GM12878 (cell line): ENCODE data around the gene BCAP29. TPM values are rescaled to one million over a fixed set of nuclear protein-coding genes. Genes with fewer than 3 reads are reported as not detected.

Source experiments
- ATAC-seq: fragments of 200-7000 bp; cut with Tn5 transposase; 3 replicates; pipeline ENCODE4 v1.9.1; 2020; ENCODE audit warnings: mild to moderate bottlenecking, moderate library complexity
- BruUV-seq: library from RNA; stranded (reverse); fragments of 400-500 nt; replicated peaks from 2 replicates; lab custom pipeline; 2021; lab: Mats Ljungman, UMichigan
- CTCF ChIA-PET: fragments of 300-600 bp; sonication (Branson Sonifier 250); formaldehyde crosslinking; extraction: SDS; loops from one replicate; lab custom pipeline; 2021; ENCODE audit warnings: inconsistent platforms; lab: Yijun Ruan, JAX
- POLR2A ChIA-PET: fragments of 350-600 bp; formaldehyde crosslinking; extraction: SDS; loops from one replicate; lab custom pipeline; 2021; ENCODE audit warnings: inconsistent platforms; lab: Charles Lee
- RAD21 ChIA-PET: fragments of 300-600 bp; sonication (Branson Sonifier 250); formaldehyde crosslinking; loops from one replicate; lab custom pipeline; 2023; ENCODE audit warnings: antibody characterized with exemption; ENCODE audit not compliant: unreplicated experiment; lab: Charles Lee
- SMC1A ChIA-PET: fragments of 300-600 bp; sonication (Branson Sonifier 250); formaldehyde crosslinking; loops from one replicate; lab custom pipeline; 2023; ENCODE audit not compliant: unreplicated experiment, uncharacterized antibody; lab: Charles Lee
- DNase-seq: peaks from one replicate; pipeline ENCODE4 v3.0.0-alpha.2; 2011; ENCODE audit warnings: low read depth, low spot score
- FAIRE-seq: peaks from 3 replicates; lab custom pipeline; 2011; peaks lifted over from hg19 to GRCh38; lab: Jason Lieb, UNC
- H2AFZ ChIP-seq: 2 replicates; pipeline ENCODE4 v1.6.0; 2011; ENCODE audit warnings: low read depth, low read length, control low read depth; ENCODE audit not compliant: control insufficient read depth
- H3K27ac ChIP-seq: 2 replicates; pipeline ENCODE4 v1.5.1; 2011; ENCODE audit warnings: control low read depth; ENCODE audit not compliant: control insufficient read depth, insufficient read depth
- H3K27me3 ChIP-seq, 2 experiments: replicated peaks in 1 of 2; 2 replicates each; pipeline versions ENCODE4 v1.6.0 to v1.6.1; 2011; ENCODE audit warnings: low read length in 1 of 2; ENCODE audit not compliant: control insufficient read depth in 2 of 2, insufficient read depth in 2 of 2
- H3K36me3 ChIP-seq, 2 experiments: 2 replicates each; pipeline ENCODE4 v1.5.1; 2011; ENCODE audit warnings: low read length in 1 of 2; ENCODE audit not compliant: control insufficient read depth in 2 of 2, insufficient read depth in 2 of 2
- H3K4me1 ChIP-seq: 2 replicates; pipeline ENCODE4 v1.6.1; 2011; ENCODE audit warnings: mild to moderate bottlenecking, low read length, moderate library complexity, mixed read lengths; ENCODE audit not compliant: control insufficient read depth, insufficient read depth
- H3K4me2 ChIP-seq: 2 replicates; pipeline ENCODE4 v1.6.0; 2011; ENCODE audit warnings: control low read depth; ENCODE audit not compliant: control insufficient read depth, insufficient read depth
- H3K4me3 ChIP-seq: fragments of 200-600 bp; sonication (generic); 2 replicates; pipeline ENCODE4 v1.5.1; 2016
- H3K79me2 ChIP-seq: 2 replicates; pipeline ENCODE4 v1.6.0; 2011; ENCODE audit warnings: low read length; ENCODE audit not compliant: control insufficient read depth, insufficient read depth
- H3K9ac ChIP-seq: 2 replicates; pipeline ENCODE4 v1.8.0; 2011; ENCODE audit warnings: low read length, control low read depth, mixed read lengths; ENCODE audit not compliant: control insufficient read depth, insufficient read depth
- H3K9me3 ChIP-seq: replicated peaks from 3 replicates; pipeline ENCODE4 v1.5.1; 2011; ENCODE audit warnings: mild to moderate bottlenecking, low read length; ENCODE audit not compliant: control insufficient read depth, insufficient read depth
- H4K20me1 ChIP-seq: 2 replicates; pipeline ENCODE4 v1.6.0; 2011; ENCODE audit not compliant: control insufficient read depth, insufficient read depth
- FOXM1 ChIP-seq: IDR thresholded peaks from 2 replicates; pipeline ENCODE4 v1.6.1; 2012; ENCODE audit warnings: low read depth, mild to moderate bottlenecking, inconsistent platforms, low read length, moderate library complexity
- KAT2A ChIP-seq: conservative IDR thresholded peaks from 2 replicates; pipeline ENCODE4 v1.6.1; 2011; ENCODE audit warnings: low read depth, low read length; ENCODE audit not compliant: control insufficient read depth
- RUNX3 ChIP-seq: IDR thresholded peaks from 2 replicates; pipeline ENCODE4 v1.6.1; 2012; ENCODE audit warnings: low read length, inconsistent platforms
- SPI1 ChIP-seq: IDR thresholded peaks from 2 replicates; pipeline ENCODE4 v1.6.1; 2011; ENCODE audit warnings: low read depth, mild to moderate bottlenecking, low read length, moderate library complexity, borderline replicate concordance; ENCODE audit not compliant: insufficient read depth
- ZNF274 ChIP-seq: IDR thresholded peaks from one replicate; pipeline ENCODE4 v1.8.0; 2011; ENCODE audit not compliant: insufficient read length, insufficient read depth
- WGBS: methylation state at CpG from one replicate; pipeline ENCODE4 v1.1.6; 2016; ENCODE audit warnings: low lambda C conversion rate; ENCODE audit not compliant: insufficient replicate concordance, insufficient coverage; ENCODE audit errors: missing lambda C conversion rate; 5-methylcytosine and 5-hydroxymethylcytosine counted together
- in situ Hi-C: fragments of 300-500 bp; cut with MboI; formaldehyde crosslinking; loops from 9 replicates; pipeline ENCODE4 v1.14.3; 2018; ENCODE audit warnings: mixed read lengths
- intact Hi-C: fragments of 100-400 bp; cut with micrococcal nuclease; formaldehyde crosslinking; loops from one replicate; pipeline ENCODE4 v1.14.2; 2022; ENCODE audit not compliant: unreplicated experiment
- polyA plus RNA-seq, 11 experiments: library from polyadenylated mRNA; depleted of rRNA in 4 of 11; unstranded in 6 of 11; stranded (reverse) in 5 of 11; fragments of >200 nt; fragmentation: Nextera tagmentation in 4 of 11; fragmentation: Illumina TruSeq in 1 of 11; extraction: Ambion mirVana in 4 of 11; extraction: Trizol in 1 of 11; gene quantifications; 1 replicate in 1 of 11; 2 replicates in 10 of 11; pipeline versions ENCODE4 v1.2.1 to v1.2.3, GENCODE V29; 2011 to 2016; ENCODE audit warnings: inconsistent platforms in 2 of 11, missing spikeins in 2 of 11, low read depth in 1 of 11
- total RNA-seq, 4 experiments: library from RNA; depleted of rRNA in 3 of 4; stranded (reverse); fragments of >200 nt in 3 of 4; fragmentation: Illumina TruSeq in 1 of 4; extraction: Trizol in 1 of 4; gene quantifications; 2 replicates each; pipeline versions ENCODE4 v1.2.1 to v1.2.3, GENCODE V29; 2013 to 2021
- TF ChIP-seq, protein P1 (sequence below): fragments of 450-650 bp; IDR thresholded peaks from 2 replicates; pipeline ENCODE4 v1.6.1; 2017; ENCODE audit warnings: antibody characterized with exemption, mild to moderate bottlenecking, moderate library complexity

The BCAP29 gene
- total and polyA plus RNA-seq, 10 of the 15 experiments (the other 5 are each of a cell fraction or from before 2014, with no cell fraction given), result 26.5 to 58.5 (median 34.8) TPM

DNA sequence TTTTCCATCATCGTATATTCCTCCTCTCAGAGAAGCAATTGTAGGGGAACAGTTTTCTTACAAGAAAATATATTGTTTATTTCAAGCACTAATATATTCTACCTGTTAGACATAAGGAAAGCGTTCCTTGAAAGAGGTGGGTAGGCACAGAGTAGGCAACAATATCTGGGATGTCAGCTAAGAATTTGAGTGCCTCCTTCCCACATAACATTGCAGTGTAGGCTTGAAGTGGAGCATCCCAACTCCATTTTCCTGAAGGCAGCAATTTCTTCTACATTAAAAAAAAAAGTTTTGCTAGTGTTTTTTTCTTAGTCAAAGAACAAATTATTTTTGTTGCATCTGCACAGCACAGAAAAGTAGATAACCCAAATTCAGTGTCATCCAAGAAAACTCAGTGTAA, 20.8 kb downstream of the BCAP29 start:
- CTCF ChIA-PET, result no interaction called here
- 100% methylated on average over 2 of the region's 2 CpGs for WGBS
- Histone ChIP-seq H3K79me2 (no peaks in the 10 kb centered on the region), H3K27ac (no peak overlapping the region), H3K4me1 (no peaks in the 10 kb centered on the region), H3K9ac (no peak overlapping the region), H3K27me3 (no peaks in the 10 kb centered on the region), H3K4me2 (no peak overlapping the region), H3K4me3 (no peak overlapping the region), H3K36me3 (no peaks in the 10 kb centered on the region), H2AFZ (no peak overlapping the region), H3K9me3 (no peaks in the 10 kb centered on the region), H4K20me1 (no peaks in the 10 kb centered on the region)
- FAIRE-seq (no peak), DNase-seq (no peak), ATAC-seq (no peak)
- in situ Hi-C loops, result no loop called here
- no TSS peak for BruUV-seq
- TF ChIP-seq FOXM1 (no peak), SPI1 (no peak), ZNF274 (no peak), KAT2A (no peak)
- POLR2A ChIA-PET, result no interaction called here
- RAD21 ChIA-PET, result no interaction called here
- SMC1A ChIA-PET, result interaction anchor here (0.7 kb wide), 1 partner anchor 1865 kb away, joined by 3 read pairs; no protein-coding TSS in a partner anchor
- intact Hi-C loops, result no loop called here

DNA sequence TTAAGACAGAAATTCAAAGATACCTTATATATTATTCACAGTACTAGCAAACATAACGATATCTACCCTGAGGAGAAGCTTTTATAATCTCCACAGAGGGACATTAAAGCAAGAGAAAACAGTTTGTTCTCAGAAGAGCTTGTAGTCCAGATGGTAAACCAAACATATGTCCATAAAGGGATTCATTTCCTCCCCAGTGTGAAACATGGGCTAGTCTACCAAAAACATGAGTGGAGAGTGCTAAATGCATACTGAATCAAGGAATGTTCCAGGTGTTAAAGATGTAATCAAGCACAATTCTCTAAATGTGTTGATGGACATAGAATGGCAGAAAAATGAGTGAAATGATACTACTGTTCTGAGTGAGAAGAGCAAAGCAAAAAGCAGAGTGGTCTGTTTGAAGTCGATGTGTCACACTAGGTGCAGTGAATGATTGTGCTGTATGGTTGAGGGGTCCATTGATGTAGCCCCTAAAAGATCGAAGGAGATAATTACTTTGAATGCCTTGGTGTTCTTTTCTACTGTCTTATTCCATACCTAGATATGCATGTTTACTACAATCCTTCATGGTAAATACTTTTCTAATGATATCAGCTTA, 25.3 kb downstream of the BCAP29 start:
- WGBS, result 66% methylated on average over 3 of the region's 3 CpGs
- intact Hi-C loops (no loop called here), in situ Hi-C loops (no loop called here)
- CTCF ChIA-PET, result interaction anchor here (0.7 to 1.5 kb wide), 4 partner anchors 8 to 274 kb away, joined by 3 to 5 read pairs (median 4); no protein-coding TSS in a partner anchor
- POLR2A ChIA-PET, result no interaction called here
- no peak for DNase-seq
- Histone ChIP-seq H3K4me1 (no peaks in the 10 kb centered on the region), H3K9ac (no peak overlapping the region), H3K4me2 (no peak overlapping the region), H2AFZ (no peak overlapping the region), H3K9me3 (no peaks in the 10 kb centered on the region), H3K36me3 (peaks cover 0 to 5% of the 10 kb centered on the region in 2 experiments; a peak in 1 of 4 replicates), H3K4me3 (no peak overlapping the region), H4K20me1 (no peaks in the 10 kb centered on the region), H3K27me3 (no peaks in the 10 kb centered on the region), H3K27ac (no peak overlapping the region), H3K79me2 (no peaks in the 10 kb centered on the region)
- SMC1A ChIA-PET, result interaction anchor here (0.5 to 2.1 kb wide), 3 partner anchors 12 to 134 kb away, joined by 3 to 6 read pairs (median 6); no protein-coding TSS in a partner anchor
- ATAC-seq, result no peak
- no peak for FAIRE-seq
- BruUV-seq, result no TSS peak
- TF ChIP-seq, protein P1, sequence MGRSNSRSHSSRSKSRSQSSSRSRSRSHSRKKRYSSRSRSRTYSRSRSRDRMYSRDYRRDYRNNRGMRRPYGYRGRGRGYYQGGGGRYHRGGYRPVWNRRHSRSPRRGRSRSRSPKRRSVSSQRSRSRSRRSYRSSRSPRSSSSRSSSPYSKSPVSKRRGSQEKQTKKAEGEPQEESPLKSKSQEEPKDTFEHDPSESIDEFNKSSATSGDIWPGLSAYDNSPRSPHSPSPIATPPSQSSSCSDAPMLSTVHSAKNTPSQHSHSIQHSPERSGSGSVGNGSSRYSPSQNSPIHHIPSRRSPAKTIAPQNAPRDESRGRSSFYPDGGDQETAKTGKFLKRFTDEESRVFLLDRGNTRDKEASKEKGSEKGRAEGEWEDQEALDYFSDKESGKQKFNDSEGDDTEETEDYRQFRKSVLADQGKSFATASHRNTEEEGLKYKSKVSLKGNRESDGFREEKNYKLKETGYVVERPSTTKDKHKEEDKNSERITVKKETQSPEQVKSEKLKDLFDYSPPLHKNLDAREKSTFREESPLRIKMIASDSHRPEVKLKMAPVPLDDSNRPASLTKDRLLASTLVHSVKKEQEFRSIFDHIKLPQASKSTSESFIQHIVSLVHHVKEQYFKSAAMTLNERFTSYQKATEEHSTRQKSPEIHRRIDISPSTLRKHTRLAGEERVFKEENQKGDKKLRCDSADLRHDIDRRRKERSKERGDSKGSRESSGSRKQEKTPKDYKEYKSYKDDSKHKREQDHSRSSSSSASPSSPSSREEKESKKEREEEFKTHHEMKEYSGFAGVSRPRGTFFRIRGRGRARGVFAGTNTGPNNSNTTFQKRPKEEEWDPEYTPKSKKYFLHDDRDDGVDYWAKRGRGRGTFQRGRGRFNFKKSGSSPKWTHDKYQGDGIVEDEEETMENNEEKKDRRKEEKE, result no peak
- no peak for TF ChIP-seq RUNX3
- RAD21 ChIA-PET, result interaction anchor here (1.1 kb wide), 1 partner anchor 41 kb away, joined by 4 read pairs; no protein-coding TSS in a partner anchor
